Activated CD4-positive, alpha-beta T cell treated with anti-CD3 and anti-CD28 coated beads, Interleukin-2, amount 50 U/mL, for 16 hours (primary cell): ENCODE data around the gene SUN3.

Source experiments
- DNase-seq: peaks from one replicate; pipeline ENCODE4 v3.0.0-alpha.2; 2020

SUN3 gene

GRCh38 chr7:47973739-47974138 lies 55.2 kb downstream of the SUN3 start:
- no peak for DNase-seq

GRCh38 chr7:47970761-47971160 lies 58.1 kb downstream of the SUN3 start:
- no peak for DNase-seq

GRCh38 chr7:47968847-47969774 lies 59.8 kb downstream of the SUN3 start:
- peak; percentile 48 for DNase-seq

GRCh38 chr7:47967708-47968107 lies 61.2 kb downstream of the SUN3 start:
- DNase-seq: no peak

DNA sequence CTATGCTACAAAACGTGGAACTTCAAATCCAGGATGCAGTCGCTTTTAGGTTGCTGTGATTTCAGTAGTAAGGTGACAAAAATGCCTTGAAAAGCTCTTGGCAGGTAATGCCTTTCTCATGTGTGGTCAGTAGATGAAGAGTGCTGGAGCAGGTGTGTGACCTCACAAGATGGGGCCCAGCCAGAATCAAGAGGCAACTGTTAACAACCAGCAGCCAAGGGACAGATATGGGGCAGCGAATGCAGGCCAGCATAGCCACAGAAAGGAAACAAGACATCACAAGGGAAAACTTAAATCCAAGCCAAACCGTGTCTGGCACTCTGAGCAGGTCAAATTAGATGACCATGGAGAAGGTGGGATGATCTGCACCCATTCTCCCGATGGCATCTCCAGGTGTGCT lies 61.8 kb downstream of the SUN3 start:
- DNase-seq: no peak

DNA sequence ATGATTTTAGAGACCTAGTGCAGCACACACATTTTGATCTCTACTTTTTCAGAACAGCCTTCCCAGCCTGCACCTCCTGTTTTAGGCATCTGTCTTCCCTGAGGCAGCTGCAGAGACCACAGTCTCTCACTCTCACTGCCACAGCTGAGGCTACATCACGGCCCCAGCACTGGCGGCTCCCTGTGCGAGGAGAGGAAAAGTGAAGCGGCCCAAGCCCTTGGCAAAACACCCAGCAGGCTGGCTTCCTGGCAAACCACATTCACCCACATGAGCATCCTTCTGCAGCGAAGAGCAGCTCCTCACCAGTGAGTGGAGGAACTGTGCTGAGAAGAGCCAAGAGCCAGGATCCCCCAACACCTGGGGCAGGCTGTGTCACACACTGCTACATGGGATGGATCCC lies 63.5 kb downstream of the SUN3 start:
- DNase-seq: no peak

- DNase-seq: no peak
These were observed 66.6 kb downstream of the SUN3 start for GRCh38 chr7:47962262-47962661.

- DNase-seq: no peak
These were observed 71.8 kb downstream of the SUN3 start for GRCh38 chr7:47957156-47957555.

DNA sequence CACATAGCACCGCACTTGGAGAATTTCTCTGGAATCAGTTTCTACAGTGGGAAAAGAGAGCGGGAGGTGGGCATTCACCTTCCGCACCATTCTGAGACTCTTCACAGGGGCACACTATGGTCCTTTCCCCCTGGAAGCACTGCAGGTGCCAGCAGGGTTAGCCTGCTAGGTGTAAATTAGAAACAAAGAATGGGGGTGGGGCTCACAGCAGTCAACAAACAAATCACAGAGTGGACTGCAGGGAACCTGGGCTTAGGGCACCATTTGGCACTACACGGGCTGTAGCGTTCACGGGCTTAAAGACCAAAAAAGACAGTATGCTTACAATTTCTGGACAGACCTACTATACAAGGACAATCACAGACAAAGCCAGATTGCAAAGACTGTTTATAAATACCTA lies 72.7 kb downstream of the SUN3 start:
- DNase-seq: no peak

DNA sequence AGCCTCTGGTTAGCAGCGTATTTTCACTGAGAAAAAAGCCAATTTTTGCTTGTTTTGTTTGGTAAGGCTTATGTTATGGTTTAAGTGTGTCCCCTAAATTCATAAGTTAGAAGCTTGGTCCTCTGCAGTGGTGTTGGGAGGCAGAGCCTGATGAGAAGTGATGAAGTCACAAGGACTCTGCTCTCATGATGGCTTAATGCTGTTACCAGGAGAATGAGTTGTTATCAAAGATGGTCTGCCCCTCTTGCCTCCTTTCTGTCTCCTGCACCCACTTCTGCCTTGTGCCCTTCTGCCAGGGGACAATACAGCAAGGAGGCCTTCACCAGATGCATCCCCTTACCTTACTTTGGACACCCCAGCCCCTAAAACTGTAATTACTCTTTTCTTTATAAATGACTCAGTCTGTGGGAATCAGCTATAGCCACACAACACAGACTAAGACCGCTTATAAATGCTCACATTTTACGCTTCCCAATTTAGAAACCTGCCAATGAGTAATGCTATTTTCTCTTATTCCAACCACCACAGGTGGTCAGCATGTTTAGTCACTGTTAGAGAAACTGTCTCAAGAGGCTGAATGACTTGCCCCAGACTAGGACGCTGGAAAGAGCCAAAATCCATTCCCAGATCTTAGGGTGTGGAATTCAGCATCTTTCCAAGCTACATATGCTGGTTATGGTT lies 74.5 kb downstream of the SUN3 start:
- DNase-seq: no peak

DNA sequence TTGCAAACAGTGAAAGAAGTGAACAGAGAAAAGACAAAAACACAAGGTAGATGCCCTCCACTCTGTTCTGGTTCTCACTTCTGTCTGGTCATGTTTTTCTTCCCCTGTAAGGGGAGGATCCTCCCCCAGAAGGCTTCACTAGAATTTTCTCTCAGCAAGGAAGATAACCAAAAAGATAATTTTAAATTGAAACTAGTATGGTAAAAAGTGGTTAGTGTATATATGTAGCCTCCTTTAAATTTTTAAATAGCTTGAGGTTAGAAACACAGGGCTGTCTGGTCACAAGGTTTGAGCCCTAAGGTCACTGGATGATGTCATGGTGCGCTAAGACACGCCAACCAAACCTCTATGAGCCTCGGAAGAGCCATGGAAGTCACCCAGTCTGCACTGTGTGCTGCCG lies 75.1 kb downstream of the SUN3 start:
- no peak for DNase-seq

DNA sequence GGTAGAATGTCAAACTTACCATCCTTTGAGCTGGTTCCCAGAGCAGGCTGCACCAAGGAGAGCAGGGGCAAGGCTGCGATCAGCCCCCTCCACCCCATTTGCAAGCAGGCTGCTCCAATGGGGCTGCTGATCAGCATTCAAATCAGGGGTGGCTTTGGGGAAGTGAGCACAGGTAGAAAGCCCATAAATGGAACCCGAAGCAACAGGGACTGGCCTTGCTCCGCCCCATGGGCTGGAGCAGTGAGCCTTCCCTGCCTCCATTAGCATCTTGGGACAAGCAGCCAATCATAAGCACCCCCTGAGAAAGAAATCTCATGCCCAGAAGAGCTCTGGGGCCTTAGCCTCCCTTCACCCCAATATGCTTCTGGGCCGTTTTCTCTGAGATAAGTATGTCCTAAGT lies 76.7 kb downstream of the SUN3 start:
- no peak for DNase-seq

- no peak for DNase-seq
These were observed 77.5 kb downstream of the SUN3 start for GRCh38 chr7:47951374-47951773.

DNA sequence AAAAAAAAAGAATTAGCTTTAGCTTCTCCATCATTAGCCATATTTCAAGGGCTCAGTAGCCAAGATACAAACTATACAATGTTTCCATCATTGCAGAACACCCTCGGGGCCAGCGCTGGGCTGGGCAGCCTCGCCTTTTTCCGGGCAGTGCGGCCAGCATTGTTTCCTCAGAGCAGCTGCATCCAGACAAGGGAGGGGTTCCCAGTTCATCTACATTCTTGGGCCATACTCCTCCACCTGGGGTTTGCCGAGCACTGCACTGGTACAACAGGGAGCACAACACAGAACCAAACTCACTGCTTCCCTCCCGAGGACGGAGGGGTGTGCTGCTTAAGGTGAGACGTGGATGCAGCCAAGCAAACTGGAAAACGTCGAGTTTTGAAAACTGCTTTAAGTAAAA lies 78.2 kb downstream of the SUN3 start:
- no peak for DNase-seq

- DNase-seq: no peak
These were observed 79.2 kb downstream of the SUN3 start for GRCh38 chr7:47949703-47950102.

DNA sequence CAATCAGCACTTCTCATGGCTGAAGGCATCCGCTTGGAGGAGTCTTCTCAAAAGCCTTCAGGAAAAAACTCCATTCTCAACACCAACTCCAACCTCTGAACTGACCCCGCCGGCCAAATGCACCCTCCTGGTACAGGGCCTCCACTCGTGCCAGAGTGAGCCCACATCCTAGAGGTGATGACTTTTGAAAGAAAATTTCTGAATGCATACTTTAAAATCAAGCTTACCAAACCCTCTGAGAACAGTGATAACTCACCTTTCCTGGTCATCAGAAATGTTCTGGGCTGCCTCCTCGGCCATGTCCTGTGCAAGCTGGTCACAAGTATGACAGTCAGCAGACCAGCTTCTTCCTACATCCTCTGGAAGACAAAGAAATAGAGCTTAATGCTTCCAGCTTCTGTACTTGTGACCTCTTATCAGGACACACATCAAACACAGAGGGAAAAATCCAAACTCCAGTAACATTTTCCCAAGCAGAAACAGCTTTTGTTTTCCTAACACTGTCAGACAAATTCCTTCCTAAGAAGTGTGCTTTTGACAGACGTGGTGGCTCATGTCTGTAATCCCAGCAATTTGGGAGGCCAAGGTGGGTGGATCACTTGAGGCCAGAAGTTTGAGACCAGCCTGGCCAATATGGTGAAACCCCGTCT lies 80.6 kb downstream of the SUN3 start, which contains the start of gene PKD1L1:
TSS of gene PKD1L1 (minus strand) at position 326 of the 650 bp plus-strand sequence. CDS start at position 300, 26 bp downstream.
- DNase-seq: no peak

DNA sequence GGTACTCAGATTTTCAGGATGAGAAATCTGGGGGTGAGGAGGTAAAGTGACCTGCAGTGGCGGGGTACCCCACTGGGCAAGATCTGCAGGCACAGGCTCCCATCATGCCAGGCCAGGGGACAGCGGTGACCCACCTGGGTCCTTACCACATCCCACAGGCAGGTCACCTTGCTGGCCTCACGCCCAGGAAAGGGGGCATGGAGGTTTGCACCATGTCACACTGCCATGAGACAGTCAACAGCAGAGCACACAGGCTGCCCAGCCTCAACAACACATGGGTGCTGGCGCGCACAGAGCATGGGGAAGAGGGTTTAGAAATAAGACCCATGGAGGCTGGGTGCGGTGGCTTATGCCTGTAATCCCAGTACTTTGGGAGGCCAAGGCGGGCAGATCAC lies 81.6 kb downstream of the SUN3 start:
- DNase-seq: no peak

GRCh38 chr7:47946581-47947354 lies 82.1 kb downstream of the SUN3 start:
- no peak for DNase-seq

DNA sequence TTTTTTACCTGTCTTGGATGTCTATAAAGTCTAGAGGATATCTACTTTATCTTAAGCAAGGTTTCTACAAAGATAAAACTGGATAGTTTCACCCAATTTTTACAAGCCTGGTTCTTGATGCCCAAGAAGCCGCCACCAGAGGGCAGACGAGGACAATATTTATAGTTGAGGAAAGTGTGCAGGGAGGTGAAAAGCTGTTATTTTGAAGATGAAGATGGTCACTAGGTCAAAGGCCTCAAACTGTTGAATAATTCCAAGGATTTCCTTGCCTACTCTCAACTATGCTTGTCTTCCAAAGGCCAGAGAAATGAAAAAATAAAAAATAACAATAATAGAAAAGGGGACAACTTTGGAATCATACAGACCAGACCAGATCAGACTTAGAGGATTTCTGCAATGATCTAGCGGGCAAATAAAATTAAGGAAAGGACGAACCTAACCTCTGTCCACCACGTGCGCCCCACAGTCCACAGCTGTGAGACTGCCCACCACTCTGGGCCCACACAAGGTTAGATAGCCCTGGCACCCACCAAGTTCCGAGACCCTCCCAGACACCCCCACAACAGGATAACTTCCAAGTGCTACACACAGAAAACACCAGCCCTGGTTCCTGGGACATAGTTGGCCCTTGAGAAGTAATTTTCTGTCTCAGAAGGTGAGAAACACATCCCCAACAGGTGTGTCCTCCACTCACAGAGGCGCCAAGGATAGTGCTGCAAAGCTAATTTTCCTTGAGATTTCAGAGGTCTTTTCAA lies 83.5 kb downstream of the SUN3 start:
- peak; percentile 72 for DNase-seq

GRCh38 chr7:47944536-47945260 lies 84.2 kb downstream of the SUN3 start:
- no peak for DNase-seq
